ENCODE measurements around the gene HDAC8.

HDAC8 gene

GRCh38 chrX:72294497-72294896 lies 278.1 kb downstream of the HDAC8 start:
- no peak for DNase-seq (ENCODE audit: low read depth)

GRCh38 chrX:72282302-72282701 lies 290.3 kb downstream of the HDAC8 start:
- DNase-seq (ENCODE audit: low read depth): no peak

GRCh38 chrX:72280321-72280845 lies 292.3 kb downstream of the HDAC8 start:
- DNase-seq (ENCODE audit: low read depth): no peak
